IMR-90 (cell line): ENCODE results near the gene DPCD.

Experiments
- BHLHE40 ChIP-seq: fragments of 150-350 bp; IDR thresholded peaks from 2 replicates; pipeline ENCODE4 v1.6.1; 2016; ENCODE audit warnings: mild to moderate bottlenecking, low read depth, low read length
- CEBPB ChIP-seq: IDR thresholded peaks from 2 replicates; pipeline ENCODE4 v1.6.1; 2012; ENCODE audit warnings: low read depth, low read length, improper control_type of control experiment
- CTCF ChIP-seq: conservative IDR thresholded peaks from 2 replicates; pipeline ENCODE4 v1.5.1; 2012; ENCODE audit warnings: mild to moderate bottlenecking, low read depth, low read length, improper control_type of control experiment
- FOS ChIP-seq: fragments of 150-350 bp; IDR thresholded peaks from 2 replicates; pipeline ENCODE4 v1.6.1; 2016; ENCODE audit warnings: low read depth, low read length
- MAZ ChIP-seq: IDR thresholded peaks from 2 replicates; pipeline ENCODE4 v1.6.1; 2012; ENCODE audit warnings: low read depth, mild to moderate bottlenecking, low read length, improper control_type of control experiment, moderate library complexity, borderline replicate concordance
- MXI1 ChIP-seq: IDR thresholded peaks from 2 replicates; pipeline ENCODE4 v1.6.1; 2012; ENCODE audit warnings: low read depth, mild to moderate bottlenecking, low read length, moderate library complexity, borderline replicate concordance
- POLR2A ChIP-seq: IDR thresholded peaks from 2 replicates; pipeline ENCODE4 v1.6.1; 2012; ENCODE audit warnings: mild to moderate bottlenecking, low read depth, low read length
- RAD21 ChIP-seq: IDR thresholded peaks from 2 replicates; pipeline ENCODE4 v1.6.1; 2012; ENCODE audit warnings: low read length, improper control_type of control experiment
- RCOR1 ChIP-seq: IDR thresholded peaks from 2 replicates; pipeline ENCODE4 v1.6.1; 2012; ENCODE audit warnings: mild to moderate bottlenecking, low read length, improper control_type of control experiment; ENCODE audit not compliant: insufficient replicate concordance
- RFX5 ChIP-seq: IDR thresholded peaks from 2 replicates; pipeline ENCODE4 v1.8.0; 2012; ENCODE audit warnings: low read depth, mild to moderate bottlenecking, low read length, moderate library complexity
- SMC3 ChIP-seq: fragments of 150-350 bp; IDR thresholded peaks from 2 replicates; pipeline ENCODE4 v1.6.1; 2016; ENCODE audit warnings: low read depth, mild to moderate bottlenecking, antibody characterized with exemption, low read length, moderate library complexity
- TF ChIP-seq, protein P1 (sequence below): fragments of 150-350 bp; IDR thresholded peaks from 2 replicates; pipeline ENCODE4 v1.6.1; 2016; ENCODE audit warnings: low read depth, mild to moderate bottlenecking, low read length, moderate library complexity, borderline replicate concordance
- TF ChIP-seq, protein P2 (sequence below): fragments of 150-350 bp; IDR thresholded peaks from 2 replicates; pipeline ENCODE4 v1.6.1; 2017; ENCODE audit warnings: mild to moderate bottlenecking, antibody characterized with exemption, low read length, low read depth

GRCh38 chr10:101618871-101619270 lies 30.8 kb downstream of the DPCD start:
- TF ChIP-seq CTCF (no peak), POLR2A (no peak), MAZ (no peak), MXI1 (no peak), RCOR1 (no peak), RAD21 (no peak), SMC3 (no peak), RFX5 (no peak), CEBPB (no peak), BHLHE40 (no peak), FOS (no peak)
- TF ChIP-seq, protein P1, sequence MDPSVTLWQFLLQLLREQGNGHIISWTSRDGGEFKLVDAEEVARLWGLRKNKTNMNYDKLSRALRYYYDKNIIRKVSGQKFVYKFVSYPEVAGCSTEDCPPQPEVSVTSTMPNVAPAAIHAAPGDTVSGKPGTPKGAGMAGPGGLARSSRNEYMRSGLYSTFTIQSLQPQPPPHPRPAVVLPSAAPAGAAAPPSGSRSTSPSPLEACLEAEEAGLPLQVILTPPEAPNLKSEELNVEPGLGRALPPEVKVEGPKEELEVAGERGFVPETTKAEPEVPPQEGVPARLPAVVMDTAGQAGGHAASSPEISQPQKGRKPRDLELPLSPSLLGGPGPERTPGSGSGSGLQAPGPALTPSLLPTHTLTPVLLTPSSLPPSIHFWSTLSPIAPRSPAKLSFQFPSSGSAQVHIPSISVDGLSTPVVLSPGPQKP = no peak
- TF ChIP-seq, protein P2, sequence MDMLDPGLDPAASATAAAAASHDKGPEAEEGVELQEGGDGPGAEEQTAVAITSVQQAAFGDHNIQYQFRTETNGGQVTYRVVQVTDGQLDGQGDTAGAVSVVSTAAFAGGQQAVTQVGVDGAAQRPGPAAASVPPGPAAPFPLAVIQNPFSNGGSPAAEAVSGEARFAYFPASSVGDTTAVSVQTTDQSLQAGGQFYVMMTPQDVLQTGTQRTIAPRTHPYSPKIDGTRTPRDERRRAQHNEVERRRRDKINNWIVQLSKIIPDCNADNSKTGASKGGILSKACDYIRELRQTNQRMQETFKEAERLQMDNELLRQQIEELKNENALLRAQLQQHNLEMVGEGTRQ = no peak
